GM21360 (cell line): ENCODE results near the gene SURF4.
"Not testable (repeated sequence)": the region's sequence is repeated elsewhere in the genome, so short reads cannot be mapped to it uniquely, and the experiment has no call there.

Experiments
- ATAC-seq: cut with Tn5 transposase; IDR thresholded peaks from one replicate; pipeline ENCODE4 v1.9.1; 2021; ENCODE audit warnings: mild to moderate bottlenecking, moderate library complexity; ENCODE audit not compliant: unreplicated experiment

The SURF4 gene

GRCh38 chr9:133335924-133336811, 39.7 kb downstream of the SURF4 start, which contains the start of gene SURF6:
TSS of gene SURF6 (minus strand) at chr9:133336188. CDS start at chr9:133336132, 56 bp downstream.
- peak; percentile 79 for ATAC-seq

- ATAC-seq = not testable (repeated sequence)
Measured at GRCh38 chr9:133334888-133335287, 41.0 kb downstream of the SURF4 start.

- no peak for ATAC-seq
Measured at GRCh38 chr9:133334161-133334560, 41.7 kb downstream of the SURF4 start.

GRCh38 chr9:133333566-133333965, 42.3 kb downstream of the SURF4 start:
- ATAC-seq = no peak

- no peak for ATAC-seq
Measured at GRCh38 chr9:133333011-133333410, 42.8 kb downstream of the SURF4 start.

GRCh38 chr9:133332381-133332730, 43.5 kb downstream of the SURF4 start:
- ATAC-seq = no peak

GRCh38 chr9:133331641-133332380, 44.0 kb downstream of the SURF4 start:
- no peak for ATAC-seq

GRCh38 chr9:133331221-133331620, 44.6 kb downstream of the SURF4 start:
- no peak for ATAC-seq

- ATAC-seq = not testable (repeated sequence)
Measured at GRCh38 chr9:133329306-133330156, 46.3 kb downstream of the SURF4 start.

- ATAC-seq = no peak
Measured at GRCh38 chr9:133327834-133328484, 47.9 kb downstream of the SURF4 start.

GRCh38 chr9:133327021-133327420, 48.8 kb downstream of the SURF4 start:
- ATAC-seq = not testable (repeated sequence)

- ATAC-seq = no peak
Measured at GRCh38 chr9:133323991-133324703, 51.7 kb downstream of the SURF4 start.

GRCh38 chr9:133323211-133323610, 52.6 kb downstream of the SURF4 start:
- no peak for ATAC-seq

- no peak for ATAC-seq
Measured at GRCh38 chr9:133322701-133323100, 53.2 kb downstream of the SURF4 start.

GRCh38 chr9:133321411-133321935, 54.4 kb downstream of the SURF4 start:
- ATAC-seq = no peak

GRCh38 chr9:133320421-133320881, 55.4 kb downstream of the SURF4 start:
- ATAC-seq = no peak

- ATAC-seq = not testable (repeated sequence)
Measured at GRCh38 chr9:133317551-133317950, 58.3 kb downstream of the SURF4 start.

GRCh38 chr9:133315997-133316396, 59.9 kb downstream of the SURF4 start:
- no peak for ATAC-seq
